K562 (cell line): Measurements from ENCODE around the gene CRLF1. TPM values are rescaled to one million over a fixed set of nuclear protein-coding genes. Genes with fewer than 3 reads are reported as not detected.

Source experiments
- CXXC5 ChIP-seq: fragments of 250-450 bp; sonication (Bioruptor Pico); IDR thresholded peaks from 2 replicates; pipeline ENCODE4 v1.8.0; 2022; ENCODE audit warnings: inconsistent platforms, mild to moderate bottlenecking, moderate library complexity
- ETV6 ChIP-seq, 3 experiments: fragments of 150-350 bp in 1 of 3; sonication (generic) in 1 of 3; formaldehyde crosslinking in 1 of 3; IDR thresholded peaks; 2 replicates each; pipeline versions ENCODE4 v1.6.1 to v1.8.0; 2014 to 2022; ENCODE audit warnings: borderline replicate concordance in 2 of 3, low read depth in 2 of 3, antibody characterized with exemption in 1 of 3, low read length in 1 of 3, mild to moderate bottlenecking in 1 of 3, missing genetic modification reagents in 1 of 3
- GABPB1 ChIP-seq: sonication (generic); formaldehyde crosslinking; IDR thresholded peaks from 2 replicates; pipeline ENCODE4 v1.8.0; 2022; ENCODE audit warnings: mild to moderate bottlenecking, missing genetic modification reagents
- GATA2 ChIP-seq: sonication (generic); formaldehyde crosslinking; IDR thresholded peaks from 2 replicates; pipeline ENCODE4 v1.4.0; 2020; ENCODE audit warnings: mild to moderate bottlenecking, missing genetic modification reagents
- HDAC6 ChIP-seq: IDR thresholded peaks from 2 replicates; pipeline ENCODE4 v1.6.1; 2012; ENCODE audit warnings: low read depth, mild to moderate bottlenecking, control low read depth, inconsistent platforms, low read length, moderate library complexity
- MCM5 ChIP-seq: fragments of 450-650 bp; IDR thresholded peaks from 2 replicates; pipeline ENCODE4 v1.6.1; 2016; ENCODE audit warnings: low read depth
- MITF ChIP-seq: IDR thresholded peaks from 2 replicates; pipeline ENCODE4 v1.6.1; 2014; ENCODE audit warnings: antibody characterized with exemption
- NFE2 ChIP-seq: IDR thresholded peaks from 2 replicates; pipeline ENCODE4 v1.6.1; 2014; ENCODE audit warnings: antibody characterized with exemption, low read depth
- NFIC ChIP-seq: fragments of 450-650 bp; IDR thresholded peaks from 2 replicates; pipeline ENCODE4 v1.6.1; 2017; ENCODE audit warnings: mild to moderate bottlenecking, inconsistent platforms
- PHF20 ChIP-seq: fragments of 450-650 bp; IDR thresholded peaks from 2 replicates; pipeline ENCODE4 v1.6.1; 2018; ENCODE audit not compliant: partially characterized antibody
- PYGO2 ChIP-seq: fragments of 450-650 bp; IDR thresholded peaks from 2 replicates; pipeline ENCODE4 v1.6.1; 2016; ENCODE audit warnings: mild to moderate bottlenecking, missing genetic modification characterization, moderate library complexity, missing compliant biosample characterization
- SAFB2 ChIP-seq: fragments of 200-400 bp; formaldehyde crosslinking; IDR thresholded peaks from 2 replicates; pipeline ENCODE4 v1.6.1; 2018; ENCODE audit warnings: borderline replicate concordance, low read length, low read depth, moderate library complexity; ENCODE audit not compliant: severe bottlenecking
- SIX5 ChIP-seq, 2 experiments: IDR thresholded peaks; 2 replicates each; pipeline ENCODE4 v1.6.1; 2011; ENCODE audit warnings: low read length in 2 of 2, borderline replicate concordance in 1 of 2, low read depth in 1 of 2, mild to moderate bottlenecking in 1 of 2, moderate library complexity in 1 of 2; ENCODE audit not compliant: insufficient read depth in 1 of 2
- TRIM24 ChIP-seq, 2 experiments: fragments of 450-650 bp; IDR thresholded peaks; 2 replicates each; pipeline ENCODE4 v1.6.1; 2016
- VEZF1 ChIP-seq: fragments of 200-800 bp; sonication (Bioruptor generic); IDR thresholded peaks from 2 replicates; pipeline ENCODE4 v1.6.1; 2017; ENCODE audit warnings: missing genetic modification characterization, missing compliant biosample characterization
- YBX1 ChIP-seq: fragments of 450-650 bp; IDR thresholded peaks from 2 replicates; pipeline ENCODE4 v1.7.1; 2016; ENCODE audit warnings: mild to moderate bottlenecking
- ZBTB17 ChIP-seq: fragments of 450-650 bp; formaldehyde crosslinking; IDR thresholded peaks from 2 replicates; pipeline ENCODE4 v1.4.0; 2020; ENCODE audit warnings: mild to moderate bottlenecking
- ZFX ChIP-seq: sonication (generic); formaldehyde crosslinking; IDR thresholded peaks from 2 replicates; pipeline ENCODE4 v1.8.0; 2022; ENCODE audit warnings: mild to moderate bottlenecking, missing genetic modification reagents, moderate library complexity
- ZNF212 ChIP-seq: fragments of 450-650 bp; formaldehyde crosslinking; IDR thresholded peaks from 2 replicates; pipeline ENCODE4 v1.4.0; 2020; ENCODE audit warnings: mild to moderate bottlenecking
- ZNF644 ChIP-seq: fragments of 200-800 bp; sonication (Bioruptor generic); IDR thresholded peaks from 2 replicates; pipeline ENCODE4 v1.6.1; 2016; ENCODE audit warnings: low read depth, missing genetic modification characterization, missing compliant biosample characterization
- ZNF707 ChIP-seq: fragments of 250-450 bp; sonication (Bioruptor Pico); conservative IDR thresholded peaks from 2 replicates; pipeline ENCODE4 v1.8.0; 2022; ENCODE audit warnings: inconsistent platforms, mild to moderate bottlenecking, moderate library complexity
- polyA plus RNA-seq, 8 experiments: library from polyadenylated mRNA; depleted of rRNA in 4 of 8; stranded (reverse) in 5 of 8; unstranded in 3 of 8; fragments of >200 nt; fragmentation: Nextera tagmentation in 2 of 8; fragmentation: Illumina TruSeq in 1 of 8; extraction: Ambion mirVana in 2 of 8; extraction: Trizol in 1 of 8; gene quantifications; 2 replicates each; pipeline versions ENCODE4 v1.2.1 to v1.2.3, GENCODE V29; 2011 to 2014; ENCODE audit warnings: inconsistent platforms in 1 of 8, missing spikeins in 1 of 8
- total RNA-seq, 7 experiments: library from RNA; depleted of rRNA in 6 of 7; stranded (reverse); fragments of >200 nt in 6 of 7; fragmentation: Illumina TruSeq in 2 of 7; extraction: Trizol in 2 of 7; gene quantifications; 2 replicates each; pipeline versions ENCODE4 v1.2.1 to v1.2.3, GENCODE V29; 2011 to 2021; ENCODE audit warnings: low replicate concordance in 1 of 7
- TF ChIP-seq, protein P1 (sequence below): IDR thresholded peaks from 2 replicates; pipeline ENCODE4 v1.6.1; 2011; ENCODE audit warnings: borderline replicate concordance, low read depth, mild to moderate bottlenecking, moderate library complexity, low read length; ENCODE audit not compliant: insufficient read depth, poor library complexity, severe bottlenecking
- TF ChIP-seq, protein P2 (sequence below): sonication (generic); IDR thresholded peaks from 2 replicates; pipeline ENCODE4 v1.6.1; 2016

Gene CRLF1
- total and polyA plus RNA-seq, 9 of the 15 experiments (the other 6 are each of a cell fraction or from before 2014, with no cell fraction given): 0.85 to 3.6 (median 1.7) TPM

GRCh38 chr19:18596752-18597157, 9.8 kb downstream of the CRLF1 start (continued):
- TF ChIP-seq ETV6 (IDR thresholded peaks at IDR 0.05; ENCODE audit: borderline replicate concordance in 1 of 2, low read depth in 2 of 2, low read length in 1 of 2) (no peak), ETV6 (CRISPR knock-in tag; IDR thresholded peaks at IDR 0.05; ENCODE audit: borderline replicate concordance) (no peak), SAFB2 (no peak), VEZF1 (CRISPR knock-in tag) (peak; percentile 64), PYGO2 (no peak), HDAC6 (no peak), MCM5 (no peak), YBX1 (no peak), CXXC5 (CRISPR knock-in tag) (peak; percentile 80), GATA2 (CRISPR knock-in tag) (no peak), MITF (no peak), NFIC (peak; percentile 63), GABPB1 (CRISPR knock-in tag) (peak; percentile 45; the same call in 1 of the 2 replicates), ZFX (CRISPR knock-in tag) (peak; percentile 59; the same call in 1 of the 2 replicates), TRIM24 (IDR thresholded peaks at IDR 0.05) (0 out of 4 replicates have a peak, but pooled peaks of 1 of the 2 experiments have one; percentile 23), ZNF644 (tag) (no peak), NFE2 (no peak), PHF20 (peak; percentile 42), ZNF707 (CRISPR knock-in tag) (no peak), ZBTB17 (CRISPR knock-in tag) (no peak), ZNF212 (CRISPR knock-in tag) (no peak), SIX5 (IDR thresholded peaks at IDR 0.05; ENCODE audit: borderline replicate concordance in 1 of 2, insufficient read depth in 1 of 2, low read depth in 1 of 2, low read length in 2 of 2) (no peak)
- TF ChIP-seq, protein P1, sequence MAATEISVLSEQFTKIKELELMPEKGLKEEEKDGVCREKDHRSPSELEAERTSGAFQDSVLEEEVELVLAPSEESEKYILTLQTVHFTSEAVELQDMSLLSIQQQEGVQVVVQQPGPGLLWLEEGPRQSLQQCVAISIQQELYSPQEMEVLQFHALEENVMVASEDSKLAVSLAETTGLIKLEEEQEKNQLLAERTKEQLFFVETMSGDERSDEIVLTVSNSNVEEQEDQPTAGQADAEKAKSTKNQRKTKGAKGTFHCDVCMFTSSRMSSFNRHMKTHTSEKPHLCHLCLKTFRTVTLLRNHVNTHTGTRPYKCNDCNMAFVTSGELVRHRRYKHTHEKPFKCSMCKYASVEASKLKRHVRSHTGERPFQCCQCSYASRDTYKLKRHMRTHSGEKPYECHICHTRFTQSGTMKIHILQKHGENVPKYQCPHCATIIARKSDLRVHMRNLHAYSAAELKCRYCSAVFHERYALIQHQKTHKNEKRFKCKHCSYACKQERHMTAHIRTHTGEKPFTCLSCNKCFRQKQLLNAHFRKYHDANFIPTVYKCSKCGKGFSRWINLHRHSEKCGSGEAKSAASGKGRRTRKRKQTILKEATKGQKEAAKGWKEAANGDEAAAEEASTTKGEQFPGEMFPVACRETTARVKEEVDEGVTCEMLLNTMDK: peak; percentile 75
- TF ChIP-seq, protein P2, sequence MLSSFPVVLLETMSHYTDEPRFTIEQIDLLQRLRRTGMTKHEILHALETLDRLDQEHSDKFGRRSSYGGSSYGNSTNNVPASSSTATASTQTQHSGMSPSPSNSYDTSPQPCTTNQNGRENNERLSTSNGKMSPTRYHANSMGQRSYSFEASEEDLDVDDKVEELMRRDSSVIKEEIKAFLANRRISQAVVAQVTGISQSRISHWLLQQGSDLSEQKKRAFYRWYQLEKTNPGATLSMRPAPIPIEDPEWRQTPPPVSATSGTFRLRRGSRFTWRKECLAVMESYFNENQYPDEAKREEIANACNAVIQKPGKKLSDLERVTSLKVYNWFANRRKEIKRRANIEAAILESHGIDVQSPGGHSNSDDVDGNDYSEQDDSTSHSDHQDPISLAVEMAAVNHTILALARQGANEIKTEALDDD: no peak
